ENCODE results near the gene SFTPD. TPM values are rescaled to one million over a fixed set of nuclear protein-coding genes. Genes with fewer than 3 reads are reported as not detected.
"Not testable (repeated sequence)": the region's sequence is repeated elsewhere in the genome, so short reads cannot be mapped to it uniquely, and the experiment has no call there.

SFTPD gene
- polyA plus RNA-seq, 1 of the 3 experiments (the other 2 are of a cell fraction) = 0.03 TPM

DNA sequence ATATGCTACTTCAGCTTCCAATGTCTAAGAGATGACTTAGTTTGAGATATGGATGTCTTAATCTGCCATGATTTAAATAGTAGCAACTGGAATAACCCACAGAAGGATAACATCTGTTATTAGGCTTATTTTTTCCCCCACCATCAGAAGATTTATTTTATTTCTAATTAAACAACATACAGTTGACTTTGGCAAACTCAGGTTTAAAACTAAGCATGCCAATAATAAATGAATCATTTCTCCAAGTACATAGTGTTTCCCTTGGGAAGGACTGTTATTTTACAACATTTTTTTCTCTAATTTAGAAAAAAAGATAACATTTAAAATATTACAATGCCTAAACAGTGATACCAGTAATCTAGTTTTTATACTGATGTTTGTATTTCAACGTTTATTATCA, 58.4 kb downstream of the SFTPD start:
- WGBS (ENCODE audit: low lambda C conversion rate) = 4% methylated on average over 1 of the region's 1 CpG
- Histone ChIP-seq H3K4me1 (ENCODE audit: control insufficient read depth in 1 of 2, insufficient read depth in 2 of 2, low read depth in 1 of 2, low read length in 1 of 2) (no peaks in the 10 kb centered on the region; a peak in 1 of 4 replicates), H3K27ac (ENCODE audit: low read depth in 2 of 2, low read length in 1 of 2) (no peak overlapping the region), H3K9me3 (no peaks in the 10 kb centered on the region), H3K4me3 (ENCODE audit: low read depth in 2 of 2, low read length in 1 of 2) (no peak overlapping the region), H3K9me2 (no peaks in the 10 kb centered on the region), H3K27me3 (ENCODE audit: insufficient read depth) (no peaks in the 10 kb centered on the region), H3F3A (replicated peaks; ENCODE audit: insufficient read depth) (no peaks in the 10 kb centered on the region), H3K9ac (no peak overlapping the region), H3K79me2 (ENCODE audit: insufficient read depth) (no peaks in the 10 kb centered on the region), H2AFZ (ENCODE audit: low read depth) (no peak overlapping the region), H3K36me3 (replicated peaks in 1 of 2; ENCODE audit: control insufficient read depth in 1 of 2, insufficient read depth in 2 of 2, low read length in 1 of 2) (no peaks in the 10 kb centered on the region), H3K4me2 (no peak overlapping the region), H4K20me1 (ENCODE audit: insufficient read depth) (no peaks in the 10 kb centered on the region)
- no peak for DNase-seq
- TF ChIP-seq, protein P1, sequence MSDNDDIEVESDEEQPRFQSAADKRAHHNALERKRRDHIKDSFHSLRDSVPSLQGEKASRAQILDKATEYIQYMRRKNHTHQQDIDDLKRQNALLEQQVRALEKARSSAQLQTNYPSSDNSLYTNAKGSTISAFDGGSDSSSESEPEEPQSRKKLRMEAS (IDR thresholded peaks at IDR 0.05; ENCODE audit: low read depth) = no peak
- TF ChIP-seq TCF12 (IDR thresholded peaks at IDR 0.05) = no peak
- TF ChIP-seq, protein P2, sequence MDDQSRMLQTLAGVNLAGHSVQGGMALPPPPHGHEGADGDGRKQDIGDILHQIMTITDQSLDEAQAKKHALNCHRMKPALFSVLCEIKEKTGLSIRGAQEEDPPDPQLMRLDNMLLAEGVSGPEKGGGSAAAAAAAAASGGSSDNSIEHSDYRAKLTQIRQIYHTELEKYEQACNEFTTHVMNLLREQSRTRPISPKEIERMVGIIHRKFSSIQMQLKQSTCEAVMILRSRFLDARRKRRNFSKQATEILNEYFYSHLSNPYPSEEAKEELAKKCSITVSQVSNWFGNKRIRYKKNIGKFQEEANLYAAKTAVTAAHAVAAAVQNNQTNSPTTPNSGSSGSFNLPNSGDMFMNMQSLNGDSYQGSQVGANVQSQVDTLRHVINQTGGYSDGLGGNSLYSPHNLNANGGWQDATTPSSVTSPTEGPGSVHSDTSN (IDR thresholded peaks at IDR 0.05) = no peak
- TF ChIP-seq TAF1 (IDR thresholded peaks at IDR 0.05; ENCODE audit: borderline replicate concordance, low read depth, low read length) = no peak
- TF ChIP-seq SIN3A (IDR thresholded peaks at IDR 0.05; ENCODE audit: borderline replicate concordance, low read depth, low read length) = no peak
- TF ChIP-seq, protein P3, sequence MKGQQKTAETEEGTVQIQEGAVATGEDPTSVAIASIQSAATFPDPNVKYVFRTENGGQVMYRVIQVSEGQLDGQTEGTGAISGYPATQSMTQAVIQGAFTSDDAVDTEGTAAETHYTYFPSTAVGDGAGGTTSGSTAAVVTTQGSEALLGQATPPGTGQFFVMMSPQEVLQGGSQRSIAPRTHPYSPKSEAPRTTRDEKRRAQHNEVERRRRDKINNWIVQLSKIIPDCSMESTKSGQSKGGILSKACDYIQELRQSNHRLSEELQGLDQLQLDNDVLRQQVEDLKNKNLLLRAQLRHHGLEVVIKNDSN (IDR thresholded peaks at IDR 0.05; ENCODE audit: borderline replicate concordance, low read depth) = no peak
- ChIA-PET CTCF (no interaction called here), POLR2A (no interaction called here)

DNA sequence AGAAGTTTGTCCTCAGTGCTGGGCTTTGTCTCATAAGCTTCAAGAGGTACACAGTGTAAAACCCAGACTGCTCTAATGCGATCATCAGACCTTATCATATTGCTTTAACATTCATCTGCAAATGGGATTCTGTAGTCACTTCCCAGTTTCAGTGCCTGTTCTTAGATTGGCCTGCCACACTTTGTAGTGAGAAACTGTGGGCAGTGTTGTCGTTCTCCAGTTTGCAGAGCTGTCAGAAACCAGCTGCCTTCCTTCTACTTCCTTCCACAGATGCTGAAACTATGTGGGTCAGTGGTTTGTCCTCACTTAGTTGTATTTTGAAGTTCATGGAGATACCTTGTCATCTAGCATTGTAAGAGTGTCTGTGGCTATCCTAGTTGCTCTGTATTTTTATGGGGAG, 59.9 kb downstream of the SFTPD start:
- H3K79me2 ChIP-seq (ENCODE audit: insufficient read depth); H3K9me3 ChIP-seq; H3K4me3 ChIP-seq (ENCODE audit: low read depth in 2 of 2, low read length in 1 of 2); H3K36me3 ChIP-seq (replicated peaks in 1 of 2; ENCODE audit: control insufficient read depth in 1 of 2, insufficient read depth in 2 of 2, low read length in 1 of 2); H3K27ac ChIP-seq (ENCODE audit: low read depth in 2 of 2, low read length in 1 of 2); H2AFZ ChIP-seq (ENCODE audit: low read depth); H4K20me1 ChIP-seq (ENCODE audit: insufficient read depth); POLR2A ChIA-PET; H3K4me2 ChIP-seq; H3F3A ChIP-seq (replicated peaks; ENCODE audit: insufficient read depth); H3K9me2 ChIP-seq; DNase-seq; H3K4me1 ChIP-seq (ENCODE audit: control insufficient read depth in 1 of 2, insufficient read depth in 2 of 2, low read depth in 1 of 2, low read length in 1 of 2); H3K9ac ChIP-seq; CTCF ChIA-PET; H3K27me3 ChIP-seq (ENCODE audit: insufficient read depth): not testable (repeated sequence)
- 38% methylated on average over 2 of the region's 2 CpGs for WGBS (ENCODE audit: low lambda C conversion rate)

Other genes starting within 250 kb of the SFTPD start
- gene NUTM2B, start 245.9 kb downstream of the SFTPD start, polyA plus RNA-seq (2012; rRNA removed) = 0.25 and 0.26 TPM in 2 replicates
- 0.05 and 0.19 TPM in 2 replicates for gene NUTM2E, start 122.4 kb downstream of the SFTPD start, polyA plus RNA-seq (2012; rRNA removed)
- gene TMEM254, start 129.6 kb upstream of the SFTPD start, polyA plus RNA-seq (2012; rRNA removed) = 20.5 and 27.3 TPM in 2 replicates
- 0.21 TPM in 1 of 2 replicates, not detected in the other for gene PLAC9, start 183.6 kb upstream of the SFTPD start, polyA plus RNA-seq (2012; rRNA removed)